NCI-H1417 treated with DMSO at 0.1 percent for 48 hours (cell line): ENCODE results near the gene RASAL3.

Experiments
- DNase-seq: peaks from one replicate; lab custom pipeline; 2025; lab: John Stamatoyannopoulos, UW

Gene RASAL3

DNA sequence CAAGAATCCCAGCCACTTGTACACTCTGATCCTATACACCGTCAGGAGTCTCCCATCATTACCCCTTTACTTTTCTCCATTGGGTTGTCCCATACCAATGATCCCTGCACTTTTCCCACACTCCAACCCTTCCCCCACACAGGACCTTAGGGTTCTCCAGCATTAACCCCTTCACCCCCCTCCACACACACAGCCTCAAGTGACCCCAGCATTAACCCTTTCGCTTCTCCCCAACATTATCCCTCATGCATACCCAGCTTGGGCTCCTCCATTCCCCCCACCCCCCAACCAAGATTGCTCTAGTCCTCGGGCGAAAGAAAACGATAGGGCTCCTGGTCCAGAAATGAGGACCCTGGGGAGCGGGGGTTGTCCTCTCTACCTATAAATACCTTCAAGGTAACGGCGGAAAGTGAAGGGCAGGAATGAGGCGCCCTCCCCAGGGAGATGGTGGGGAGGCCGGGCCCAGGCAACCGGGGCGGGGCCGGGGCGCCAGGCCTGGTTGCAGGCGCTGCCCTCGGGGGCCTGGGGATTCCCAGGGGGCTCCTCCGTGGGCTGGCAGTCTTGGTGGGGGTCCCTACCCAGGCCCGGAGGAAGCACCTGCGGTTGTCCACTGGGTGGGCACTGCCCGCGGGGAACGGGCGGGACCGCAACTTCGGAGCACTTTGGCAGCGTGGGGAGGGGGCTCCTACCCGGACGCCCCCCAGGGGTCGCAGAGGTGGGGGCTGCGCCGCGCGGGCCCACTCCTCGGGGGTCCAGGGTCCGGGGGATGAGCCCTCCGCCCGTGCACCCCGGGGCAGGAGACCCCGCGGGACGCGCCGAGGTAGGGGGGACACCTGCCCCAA lies 15.3 kb downstream of the RASAL3 start:
- DNase-seq = no peak

DNA sequence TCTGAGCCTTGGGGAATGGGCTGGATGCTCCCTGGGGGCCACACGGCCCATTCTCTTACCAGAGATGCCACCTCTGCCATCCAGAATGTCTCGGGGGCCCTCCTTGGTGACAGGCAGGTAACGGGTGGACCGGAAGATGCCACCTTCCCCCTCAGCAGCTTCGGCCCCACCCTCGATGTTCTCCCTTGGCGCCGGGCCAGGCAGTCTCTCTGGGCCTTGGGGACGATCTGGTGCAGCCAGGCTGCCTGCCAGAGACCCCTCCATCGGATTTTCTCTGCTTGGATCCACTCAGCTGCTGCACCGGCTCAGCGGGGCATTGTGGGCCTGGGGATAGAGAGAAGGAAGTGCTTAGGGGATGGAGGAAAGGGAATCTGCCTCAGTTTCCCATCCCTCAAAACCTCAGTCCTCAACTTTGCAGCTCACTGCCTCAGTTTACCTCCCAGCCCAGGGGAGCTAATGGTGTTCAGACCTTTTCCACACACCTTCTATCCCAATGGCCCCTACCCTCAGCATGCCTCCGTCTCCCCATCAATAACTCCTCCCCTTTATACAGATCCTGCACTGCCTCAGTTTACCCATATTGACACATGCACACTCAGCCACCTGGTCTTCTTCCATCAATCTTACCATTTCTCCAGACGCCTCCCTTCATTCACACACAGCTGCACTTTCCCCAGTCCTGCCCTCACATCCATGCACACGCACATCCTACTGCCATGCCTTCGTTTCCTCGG lies 16.1 kb downstream of the RASAL3 start:
- DNase-seq = no peak

DNA sequence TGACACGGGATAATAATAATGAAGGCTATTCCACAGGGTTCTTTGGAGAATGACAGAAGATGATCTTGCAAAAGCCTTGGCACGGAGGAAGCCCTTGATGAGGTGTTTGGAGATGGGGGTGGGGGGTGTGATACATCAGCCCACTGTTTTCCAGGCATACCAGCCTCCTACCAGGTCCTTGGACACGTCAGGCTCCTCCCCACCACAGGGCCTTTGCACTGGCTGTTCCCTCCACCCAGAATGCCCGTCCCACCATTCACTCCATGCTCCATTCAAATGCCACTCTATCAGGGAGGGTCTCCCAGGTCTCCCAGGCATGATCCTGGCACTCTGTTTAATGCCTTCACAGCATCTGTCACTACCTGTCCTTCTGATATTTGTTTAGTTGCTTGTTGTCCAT lies 17.3 kb downstream of the RASAL3 start:
- no peak for DNase-seq

DNA sequence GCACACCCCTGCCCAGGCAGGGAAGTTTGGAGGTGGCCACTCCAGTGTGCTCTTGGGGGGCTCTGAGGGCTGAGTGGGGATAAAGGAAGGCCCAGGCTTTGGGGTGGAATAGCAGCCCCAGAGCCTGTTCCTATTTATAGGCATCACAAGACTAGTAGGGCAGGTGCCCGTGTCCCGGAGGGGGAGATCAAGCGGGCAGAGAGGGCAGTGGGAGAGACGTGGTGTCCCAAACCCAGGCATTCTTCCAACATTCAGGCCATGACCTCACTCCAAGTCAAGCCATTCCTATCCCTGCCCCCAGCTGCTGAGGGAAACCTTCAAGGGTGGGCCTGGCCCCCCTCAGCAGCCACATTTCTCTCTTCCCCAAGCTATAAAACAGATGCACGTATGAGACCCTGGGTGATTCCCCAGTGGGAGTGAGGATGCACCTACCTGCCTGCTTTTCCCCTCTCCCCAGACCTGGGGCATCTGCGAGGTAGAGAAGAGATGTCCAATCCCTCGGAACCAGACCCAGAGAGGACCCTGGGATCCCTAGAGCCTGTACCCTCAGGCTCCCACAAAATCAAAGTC lies 18.5 kb downstream of the RASAL3 start:
- DNase-seq = no peak

DNA sequence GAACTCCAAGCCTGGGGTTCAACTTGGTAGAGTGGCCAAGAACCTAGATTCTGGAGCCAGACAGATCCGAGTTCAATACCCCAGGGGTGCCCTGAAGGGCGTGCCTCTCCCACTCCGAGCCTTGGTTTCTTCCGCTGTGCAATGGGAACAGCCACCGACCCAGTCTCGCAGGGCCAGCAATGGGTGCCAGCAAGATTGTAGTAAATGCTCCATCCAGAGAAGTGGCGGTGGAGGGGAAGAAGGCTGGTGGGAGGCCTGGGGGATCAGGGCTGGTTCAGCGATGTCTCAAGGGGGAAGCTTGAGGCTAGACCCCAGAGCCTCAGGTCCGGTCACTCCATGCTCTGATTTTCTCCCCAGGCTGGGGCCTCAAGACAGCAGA lies 19.1 kb downstream of the RASAL3 start:
- no peak for DNase-seq

DNA sequence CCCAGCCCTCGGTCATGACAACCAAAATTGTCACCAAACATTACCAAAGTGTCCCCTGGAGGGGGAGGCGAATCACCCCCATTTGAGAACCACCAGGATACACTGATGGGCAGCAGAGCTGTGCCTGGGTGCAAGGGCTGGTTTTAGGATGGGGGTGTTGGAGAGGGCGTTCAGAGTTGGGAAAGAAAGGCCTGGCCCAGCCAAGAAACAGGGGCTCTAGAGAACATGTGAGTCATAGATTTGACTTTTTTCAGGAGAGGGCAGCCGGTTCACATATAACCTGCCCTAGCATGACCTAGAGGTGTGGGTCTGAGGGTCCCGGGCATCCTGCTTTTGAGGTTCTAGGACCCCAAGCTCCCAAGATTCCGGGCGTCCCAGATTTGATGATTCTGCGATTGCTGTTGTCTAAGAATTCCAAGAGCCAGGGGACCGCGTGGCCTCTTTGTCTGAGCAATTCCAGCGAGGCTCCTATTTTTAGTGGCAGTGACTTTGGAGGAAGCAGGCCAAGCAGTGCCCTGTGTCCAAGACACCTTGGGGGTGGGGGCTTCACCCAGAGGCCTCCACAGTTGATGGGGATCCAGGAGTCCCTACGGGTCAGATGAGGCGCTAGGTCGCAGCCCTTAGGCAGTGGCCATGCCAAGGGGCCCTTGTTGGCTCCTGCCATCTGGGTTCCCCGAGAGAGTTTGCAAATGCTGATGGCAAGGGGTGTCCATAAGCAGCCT lies 19.7 kb downstream of the RASAL3 start:
- DNase-seq = no peak

DNA sequence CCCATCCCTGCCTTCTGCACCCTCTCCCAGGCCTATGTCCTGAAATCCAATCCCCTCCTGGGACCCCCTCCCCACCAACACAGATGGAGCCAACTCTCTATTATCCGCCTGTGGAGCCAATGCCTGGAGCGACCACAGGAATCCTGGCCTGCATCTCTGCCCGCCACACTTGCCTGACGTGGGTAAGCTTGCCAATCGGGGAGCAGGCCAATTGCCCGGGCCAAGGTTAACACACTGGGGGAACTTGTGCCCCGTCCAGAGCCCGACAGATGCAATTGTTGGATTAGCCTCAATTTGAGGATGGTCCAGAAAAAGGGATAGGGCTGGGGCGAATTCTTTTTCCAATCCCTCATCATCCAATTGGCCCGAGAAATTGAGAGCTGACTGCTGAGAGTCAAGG lies 20.5 kb downstream of the RASAL3 start:
- DNase-seq = no peak

DNA sequence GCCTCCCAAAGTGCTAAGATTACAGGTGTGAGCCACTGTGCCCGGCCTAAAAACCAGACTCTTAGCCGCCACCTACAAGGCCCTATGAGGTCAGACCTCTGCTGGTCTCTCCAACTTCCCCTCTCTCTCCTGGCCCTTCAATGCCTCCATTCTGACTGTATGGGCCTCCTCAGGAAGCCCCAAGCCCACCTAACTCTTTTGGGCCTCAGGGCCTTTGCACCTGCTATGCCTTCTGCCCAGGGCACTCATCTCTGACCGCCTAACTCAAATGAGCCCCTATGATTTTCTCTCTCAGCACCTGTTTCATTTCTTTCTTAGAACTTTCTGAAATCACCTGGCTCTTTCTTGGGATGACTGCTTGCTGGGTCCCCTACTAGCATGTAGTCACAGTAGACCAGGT lies 21.0 kb downstream of the RASAL3 start:
- no peak for DNase-seq

DNA sequence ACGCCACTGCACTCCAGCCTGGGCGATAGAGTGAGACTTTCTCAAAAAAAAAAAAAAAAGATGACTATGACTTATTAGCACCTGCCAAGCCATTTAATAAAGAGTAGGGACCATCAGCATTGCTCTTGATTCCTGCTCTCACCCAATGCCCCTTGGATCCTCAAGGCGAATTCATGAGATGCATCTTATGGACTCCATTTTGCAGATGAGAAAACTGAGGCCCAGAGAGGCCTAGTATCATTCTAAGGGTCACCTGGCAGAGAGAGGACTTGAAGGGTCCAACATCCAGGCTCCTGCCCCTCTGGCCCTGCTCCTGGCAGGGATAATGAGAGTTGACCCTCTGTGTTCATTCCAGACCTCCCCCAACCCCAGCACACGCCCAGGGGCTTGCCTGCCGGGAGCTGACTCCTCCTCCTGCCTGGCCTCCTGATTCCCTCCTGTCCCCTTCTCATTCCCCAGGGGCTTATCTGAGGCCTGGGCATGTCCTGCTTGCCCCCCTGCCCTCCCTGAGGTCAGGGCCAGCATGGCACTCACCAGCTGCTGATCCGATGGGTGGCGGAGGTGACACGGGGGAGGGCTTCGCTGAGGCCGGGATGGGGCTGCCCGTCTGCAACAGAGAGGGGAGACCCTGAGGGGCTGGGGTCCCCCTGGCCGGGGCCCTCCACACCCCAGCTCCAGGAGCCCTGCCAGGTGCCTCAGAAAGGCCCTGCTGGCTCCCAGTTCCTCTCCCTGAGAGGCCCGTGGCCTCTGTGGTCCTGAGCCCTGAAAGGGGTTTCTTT lies 22.0 kb downstream of the RASAL3 start:
- no peak for DNase-seq

DNA sequence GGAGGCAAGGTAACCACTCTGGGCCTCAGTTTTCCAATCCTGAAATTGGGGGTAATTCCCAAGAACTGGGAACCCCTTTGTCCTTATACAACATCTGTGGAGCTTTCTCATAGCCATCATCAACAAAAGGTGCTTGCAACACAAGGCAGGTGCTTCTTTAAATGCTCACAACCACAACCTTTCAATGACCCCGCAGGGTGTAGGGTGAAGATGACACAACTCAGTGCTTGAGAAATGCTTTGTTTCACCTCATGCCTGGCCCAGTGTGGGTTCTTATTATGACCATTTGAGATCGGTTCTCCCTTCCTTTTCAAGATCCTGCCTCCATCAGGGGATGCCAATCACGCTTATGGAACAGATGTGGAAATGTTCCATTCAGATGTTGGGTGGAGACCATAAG lies 23.0 kb downstream of the RASAL3 start:
- no peak for DNase-seq

GRCh38 chr19:15439821-15440641 lies 24.3 kb downstream of the RASAL3 start:
- no peak for DNase-seq

- no peak for DNase-seq
Measured at GRCh38 chr19:15439078-15439799, 25.1 kb downstream of the RASAL3 start.

DNA sequence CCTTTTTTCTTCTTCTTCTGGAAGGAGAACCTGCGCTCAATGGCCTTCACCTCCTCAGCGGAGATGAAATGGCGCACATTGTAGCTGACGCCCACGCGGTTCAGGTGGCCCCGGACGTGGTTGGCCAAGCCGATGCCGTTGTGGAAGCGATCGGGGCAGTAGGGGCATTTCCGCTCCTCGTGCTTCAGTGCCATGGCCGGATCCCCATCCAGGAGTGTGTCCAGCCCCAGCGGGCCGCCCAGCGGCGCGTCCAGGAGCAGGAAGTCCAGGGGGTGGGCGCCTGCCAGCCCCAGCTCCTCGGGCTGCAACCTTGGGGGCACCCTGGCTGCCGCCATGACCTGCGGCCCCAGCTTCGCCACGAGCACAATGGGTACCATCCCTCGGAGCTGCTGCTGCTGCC lies 25.8 kb downstream of the RASAL3 start:
- DNase-seq = no peak

DNA sequence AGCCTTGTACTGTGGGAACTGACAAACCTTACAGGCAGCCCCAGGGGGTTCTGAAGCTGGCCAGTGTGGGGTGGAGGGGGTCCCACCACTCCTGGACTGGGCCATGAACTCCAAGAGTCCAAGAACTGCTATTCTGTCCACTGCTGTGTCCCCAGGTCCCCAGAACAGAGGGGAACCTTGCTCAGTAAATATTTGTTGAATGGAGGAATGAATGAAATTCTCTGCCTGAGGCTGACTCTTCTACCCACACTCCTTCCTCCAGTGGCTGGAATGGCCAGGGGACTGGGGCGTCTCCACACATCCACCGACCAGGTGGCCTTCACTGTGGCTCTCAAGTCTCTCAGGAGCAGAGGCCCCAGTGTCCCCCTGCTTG lies 26.2 kb downstream of the RASAL3 start:
- DNase-seq = no peak

- DNase-seq = no peak
Measured at GRCh38 chr19:15437355-15438123, 26.8 kb downstream of the RASAL3 start.

- DNase-seq = no peak
Measured at GRCh38 chr19:15436826-15437110, 27.6 kb downstream of the RASAL3 start.

DNA sequence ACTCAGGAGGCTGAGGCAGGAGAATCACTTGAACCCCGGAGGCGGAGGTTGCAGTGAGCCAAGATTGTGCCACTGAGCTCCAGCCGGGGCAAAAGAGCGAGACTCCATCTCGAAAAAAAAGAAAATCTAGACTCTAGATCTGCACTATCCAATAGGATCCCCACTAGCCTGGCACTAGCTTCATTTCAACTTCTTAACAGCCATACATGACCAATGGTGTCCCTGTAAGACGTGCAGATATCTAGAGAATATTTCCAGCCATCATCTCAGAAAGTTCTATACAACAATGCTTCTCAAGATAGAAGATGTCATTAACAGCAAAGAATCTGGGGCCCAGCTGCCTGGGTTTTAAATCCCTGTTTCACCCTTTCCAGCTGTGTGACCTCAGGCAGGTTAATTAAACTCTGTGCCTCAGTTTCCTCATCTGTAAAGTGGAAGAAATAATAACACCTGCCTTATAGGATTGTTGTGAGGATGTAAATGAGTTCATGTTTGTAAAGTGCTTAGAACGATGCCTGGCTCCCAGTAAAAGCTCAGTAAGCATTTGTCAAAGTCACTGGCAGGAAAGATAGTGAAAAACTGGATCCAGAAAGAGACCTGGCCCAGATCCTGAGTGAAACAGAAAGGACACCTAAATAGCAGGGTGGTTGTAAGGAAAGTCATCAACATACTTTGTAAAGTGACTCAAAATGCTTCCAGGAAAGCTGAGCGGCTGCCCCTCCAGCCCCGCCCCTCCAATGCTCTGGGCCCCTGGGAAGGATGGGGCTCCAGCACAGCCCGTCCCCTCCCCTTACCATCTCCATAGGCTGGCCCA lies 28.1 kb downstream of the RASAL3 start:
- DNase-seq = no peak

- no peak for DNase-seq
Measured at GRCh38 chr19:15433519-15434069, 30.8 kb downstream of the RASAL3 start.
